HL-60 (cell line): ENCODE data around the gene TRPV2.

ENCODE experiments used
- DNase-seq, 2 experiments: peaks; one replicate each; pipeline ENCODE4 v3.0.0-alpha.2; 2010 to 2020; ENCODE audit warnings: low read depth in 1 of 2, low spot score in 1 of 2
- H3K27ac ChIP-seq: fragments of 250-450 bp; sonication (Bioruptor Pico); replicated peaks from 2 replicates; pipeline ENCODE4 v1.5.1; 2020; ENCODE audit warnings: mild to moderate bottlenecking, moderate library complexity
- H3K27me3 ChIP-seq: fragments of 250-450 bp; sonication (Bioruptor Pico); 2 replicates; pipeline ENCODE4 v1.5.1; 2021; ENCODE audit warnings: mild to moderate bottlenecking, moderate library complexity; ENCODE audit not compliant: insufficient read depth, poor library complexity, severe bottlenecking
- H3K4me3 ChIP-seq: replicated peaks from 2 replicates; pipeline ENCODE4 v1.5.1; 2011; ENCODE audit warnings: mild to moderate bottlenecking, control low read depth, low read length; ENCODE audit not compliant: insufficient read depth
- CTCF ChIP-seq: IDR thresholded peaks from one replicate; pipeline ENCODE4 v1.5.1; 2011; ENCODE audit warnings: low read length, control low read depth, inconsistent platforms; ENCODE audit not compliant: insufficient read depth
- GABPA ChIP-seq: IDR thresholded peaks from 2 replicates; pipeline ENCODE4 v1.6.1; 2012; ENCODE audit warnings: low read depth
- POLR2AphosphoS5 ChIP-seq: IDR thresholded peaks from 2 replicates; pipeline ENCODE4 v1.6.1; 2012; ENCODE audit warnings: low read depth
- REST ChIP-seq: IDR thresholded peaks from 2 replicates; pipeline ENCODE4 v1.6.1; 2012; ENCODE audit warnings: low read depth; ENCODE audit not compliant: insufficient replicate concordance
- SPI1 ChIP-seq: IDR thresholded peaks from 2 replicates; pipeline ENCODE4 v1.6.1; 2012; ENCODE audit warnings: low read depth, mild to moderate bottlenecking, borderline replicate concordance

TRPV2 gene

GRCh38 chr17:16407911-16408588 is 7.3 kb upstream of the TRPV2 start:
- Histone ChIP-seq H3K27me3 (no peaks in the 10 kb centered on the region), H3K4me3 (no peak overlapping the region), H3K27ac (no peak overlapping the region)
- no peak for DNase-seq
- TF ChIP-seq POLR2AphosphoS5: no peak
- TF ChIP-seq REST: no peak
- TF ChIP-seq SPI1: no peak
- no peak for TF ChIP-seq GABPA
- TF ChIP-seq CTCF: no peak

GRCh38 chr17:16417399-16417798 is 2.0 kb downstream of the TRPV2 start:
- no peak for DNase-seq
- Histone ChIP-seq H3K27ac (no peak overlapping the region), H3K4me3 (no peak overlapping the region), H3K27me3 (no peaks in the 10 kb centered on the region)
- TF ChIP-seq POLR2AphosphoS5 (no peak), REST (no peak), SPI1 (no peak), CTCF (no peak), GABPA (no peak)

GRCh38 chr17:16417896-16418684 is 2.7 kb downstream of the TRPV2 start:
- DNase-seq: no peak

More at GRCh38 chr17:16417896-16418684, 2.7 kb downstream of the TRPV2 start:
- no peak overlapping the region for H3K4me3 ChIP-seq
- no peaks in the 10 kb centered on the region for H3K27me3 ChIP-seq
- H3K27ac ChIP-seq: no peak overlapping the region
- TF ChIP-seq SPI1: no peak
- TF ChIP-seq CTCF: no peak
- TF ChIP-seq GABPA: no peak
- TF ChIP-seq POLR2AphosphoS5: no peak
- TF ChIP-seq REST: no peak
